Keratinocyte (primary cell): ENCODE data around the gene KRTAP3-3. TPM values are rescaled to one million over a fixed set of nuclear protein-coding genes. Genes with fewer than 3 reads are reported as not detected.

ENCODE experiments used
- DNase-seq: peaks from one replicate; pipeline ENCODE4 v3.0.0-alpha.2; 2011; ENCODE audit warnings: low read depth, missing footprints, low spot score
- FAIRE-seq: peaks from 2 replicates; lab custom pipeline; 2011; peaks lifted over from hg19 to GRCh38; lab: Jason Lieb, UNC
- H2AFZ ChIP-seq: 2 replicates; pipeline ENCODE4 v1.6.0; 2012; ENCODE audit warnings: low read length, control low read depth, inconsistent platforms; ENCODE audit not compliant: control insufficient read depth
- H3K27ac ChIP-seq: 2 replicates; pipeline ENCODE4 v1.5.1; 2011; ENCODE audit warnings: low read length; ENCODE audit not compliant: control insufficient read depth, insufficient read depth
- H3K27me3 ChIP-seq: 3 replicates; pipeline ENCODE4 v1.6.0; 2011; ENCODE audit warnings: low read length; ENCODE audit not compliant: control insufficient read depth, insufficient read depth; ENCODE audit errors: extremely low read depth
- H3K36me3 ChIP-seq, 2 experiments: 2 replicates in 1 of 2; 3 replicates in 1 of 2; pipeline ENCODE4 v1.5.1; 2011; ENCODE audit warnings: low read length in 2 of 2, mild to moderate bottlenecking in 1 of 2; ENCODE audit not compliant: control insufficient read depth in 2 of 2, insufficient read depth in 2 of 2; ENCODE audit errors: extremely low read depth in 1 of 2
- H3K4me1 ChIP-seq: 3 replicates; pipeline ENCODE4 v1.5.1; 2011; ENCODE audit warnings: low read length; ENCODE audit not compliant: control insufficient read depth, insufficient read depth; ENCODE audit errors: extremely low read depth
- H3K4me2 ChIP-seq: 3 replicates; pipeline ENCODE4 v1.6.0; 2011; ENCODE audit warnings: low read depth, low read length; ENCODE audit not compliant: control insufficient read depth, insufficient read depth; ENCODE audit errors: extremely low read depth
- H3K4me3 ChIP-seq, 3 experiments: fragments of 200-600 bp in 1 of 3; sonication (generic) in 1 of 3; 2 replicates in 2 of 3; 3 replicates in 1 of 3; pipeline ENCODE4 v1.5.1; 2011 to 2016; ENCODE audit warnings: low read length in 3 of 3, mild to moderate bottlenecking in 3 of 3, control low read depth in 2 of 3, inconsistent platforms in 1 of 3, low read depth in 1 of 3, mixed read lengths in 1 of 3, mixed run types in 1 of 3, moderate library complexity in 1 of 3; ENCODE audit not compliant: control insufficient read depth in 2 of 3, insufficient read depth in 2 of 3; ENCODE audit errors: extremely low read depth in 1 of 3
- H3K79me2 ChIP-seq: 2 replicates; pipeline ENCODE4 v1.6.0; 2012; ENCODE audit warnings: low read length; ENCODE audit not compliant: control insufficient read depth, insufficient read depth
- H3K9ac ChIP-seq: 3 replicates; pipeline ENCODE4 v1.6.0; 2011; ENCODE audit warnings: low read length; ENCODE audit not compliant: control insufficient read depth, insufficient read depth; ENCODE audit errors: extremely low read depth
- H3K9me1 ChIP-seq: 3 replicates; pipeline ENCODE4 v1.6.0; 2011; ENCODE audit warnings: low read length; ENCODE audit not compliant: control insufficient read depth, insufficient read depth; ENCODE audit errors: extremely low read depth
- H3K9me3 ChIP-seq: 2 replicates; pipeline ENCODE4 v1.5.1; 2012; ENCODE audit warnings: low read depth, low read length; ENCODE audit not compliant: control insufficient read depth
- H4K20me1 ChIP-seq: 3 replicates; pipeline ENCODE4 v1.6.0; 2011; ENCODE audit warnings: low read length; ENCODE audit not compliant: control insufficient read depth, insufficient read depth; ENCODE audit errors: extremely low read depth
- EZH2 ChIP-seq: IDR thresholded peaks from one replicate; pipeline ENCODE4 v1.6.1; 2012; ENCODE audit warnings: inconsistent platforms, mild to moderate bottlenecking, low read length, moderate library complexity
- dilution Hi-C: fragments of 300-500 bp; cut with MboI; formaldehyde crosslinking; loops from one replicate; pipeline ENCODE4 v1.7.0; 2020; ENCODE audit warnings: low sequenced_read_pairs; ENCODE audit not compliant: extremely low pct_ligation_motif_present
- polyA plus RNA-seq, 5 experiments: library from polyadenylated mRNA; depleted of rRNA in 3 of 5; stranded (reverse) in 3 of 5; stranded (forward) in 1 of 5; unstranded in 1 of 5; fragments of >200 nt; gene quantifications; 1 replicate in 1 of 5; 2 replicates in 3 of 5; 3 replicates in 1 of 5; pipeline versions ENCODE4 v1.2.1 to v1.2.3, GENCODE V29; 2011 to 2012; ENCODE audit warnings: missing spikeins in 2 of 5, low read depth in 1 of 5, low replicate concordance in 1 of 5
- TF ChIP-seq, protein P1 (sequence below), 3 experiments: IDR thresholded peaks in 1 of 3; conservative IDR thresholded peaks in 1 of 3; optimal IDR thresholded peaks in 1 of 3; 2 replicates in 2 of 3; 3 replicates in 1 of 3; pipeline versions ENCODE3 to v1.5.1; 2011; ENCODE audit warnings: low read length in 3 of 3, mild to moderate bottlenecking in 3 of 3, moderate library complexity in 2 of 3, control low read depth in 1 of 3, inconsistent platforms in 1 of 3; ENCODE audit not compliant: insufficient read depth in 2 of 3; ENCODE audit errors: extremely low read depth in 1 of 3

KRTAP3-3 gene
- polyA plus RNA-seq, 1 donor (not counting 4 experiments of a cell fraction or from before 2014, with no cell fraction given): not detected

DNA sequence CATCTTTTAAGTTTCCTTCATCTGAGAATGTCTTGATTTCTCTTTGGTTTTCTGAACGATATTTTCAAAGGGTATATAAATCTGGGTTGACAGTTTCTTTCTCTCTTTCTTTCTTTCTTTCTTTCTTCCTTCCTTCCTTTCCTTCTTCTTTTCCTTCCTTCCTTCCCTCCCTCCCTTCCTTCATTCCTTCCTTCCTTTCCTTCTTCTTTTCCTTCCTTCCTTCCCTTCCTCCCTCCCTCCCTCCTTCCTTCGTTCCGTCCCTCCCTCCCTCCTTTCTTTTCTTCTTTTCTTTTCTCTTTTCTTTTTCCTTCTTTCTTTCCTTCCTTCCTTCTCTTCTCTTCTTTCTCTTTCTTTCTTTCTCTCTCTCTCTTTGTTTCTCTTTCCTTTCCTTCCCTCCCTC is 19.6 kb downstream of the KRTAP3-3 start:
- Histone ChIP-seq H3K9me3 (no peaks in the 10 kb centered on the region), H3K79me2 (no peaks in the 10 kb centered on the region), H3K4me2 (no peak overlapping the region), H2AFZ (no peak overlapping the region), H4K20me1 (no peaks in the 10 kb centered on the region), H3K9ac (no peak overlapping the region), H3K4me1 (peaks cover 4% of the 10 kb centered on the region), H3K36me3 (no peaks in the 10 kb centered on the region), H3K27ac (no peak overlapping the region), H3K27me3 (no peaks in the 10 kb centered on the region), H3K9me1 (no peaks in the 10 kb centered on the region), H3K4me3 (no peak overlapping the region)
- dilution Hi-C loops: no loop called here
- TF ChIP-seq, protein P1, sequence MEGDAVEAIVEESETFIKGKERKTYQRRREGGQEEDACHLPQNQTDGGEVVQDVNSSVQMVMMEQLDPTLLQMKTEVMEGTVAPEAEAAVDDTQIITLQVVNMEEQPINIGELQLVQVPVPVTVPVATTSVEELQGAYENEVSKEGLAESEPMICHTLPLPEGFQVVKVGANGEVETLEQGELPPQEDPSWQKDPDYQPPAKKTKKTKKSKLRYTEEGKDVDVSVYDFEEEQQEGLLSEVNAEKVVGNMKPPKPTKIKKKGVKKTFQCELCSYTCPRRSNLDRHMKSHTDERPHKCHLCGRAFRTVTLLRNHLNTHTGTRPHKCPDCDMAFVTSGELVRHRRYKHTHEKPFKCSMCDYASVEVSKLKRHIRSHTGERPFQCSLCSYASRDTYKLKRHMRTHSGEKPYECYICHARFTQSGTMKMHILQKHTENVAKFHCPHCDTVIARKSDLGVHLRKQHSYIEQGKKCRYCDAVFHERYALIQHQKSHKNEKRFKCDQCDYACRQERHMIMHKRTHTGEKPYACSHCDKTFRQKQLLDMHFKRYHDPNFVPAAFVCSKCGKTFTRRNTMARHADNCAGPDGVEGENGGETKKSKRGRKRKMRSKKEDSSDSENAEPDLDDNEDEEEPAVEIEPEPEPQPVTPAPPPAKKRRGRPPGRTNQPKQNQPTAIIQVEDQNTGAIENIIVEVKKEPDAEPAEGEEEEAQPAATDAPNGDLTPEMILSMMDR (optimal IDR thresholded peaks at IDR 0.05 in 1 of 3, IDR thresholded peaks at IDR 0.05 in 1 of 3, conservative IDR thresholded peaks at IDR 0.05 in 1 of 3; ENCODE audit: extremely low read depth in 1 of 3, insufficient read depth in 2 of 3, low read length in 3 of 3): no peak
- no peak for TF ChIP-seq EZH2
- no peak for FAIRE-seq
- DNase-seq: no peak

DNA sequence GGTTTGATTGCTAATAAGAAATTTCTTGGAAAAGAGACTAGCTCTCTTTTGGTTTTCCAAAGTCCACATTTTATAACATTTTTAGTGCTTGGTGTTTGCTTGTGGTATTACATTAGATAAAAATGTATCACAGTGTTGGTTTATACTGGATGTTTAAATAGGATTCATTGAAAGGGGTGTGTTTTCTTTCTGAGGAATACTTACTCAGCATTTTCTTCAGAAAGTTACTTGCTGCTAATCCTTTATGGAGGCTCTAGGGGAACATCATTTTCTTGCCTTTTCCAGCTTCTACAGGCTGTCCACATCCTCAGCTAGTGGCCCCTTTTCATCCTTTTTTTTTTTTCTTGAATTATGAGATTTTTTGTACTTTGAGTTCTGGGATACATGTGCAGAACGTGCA is 26.4 kb downstream of the KRTAP3-3 start:
- H3K9me1 ChIP-seq: no peaks in the 10 kb centered on the region
- no peak overlapping the region for H2AFZ ChIP-seq
- FAIRE-seq (no peak), DNase-seq (no peak)
- dilution Hi-C loops: no loop called here
- no peaks in the 10 kb centered on the region for H3K79me2 ChIP-seq
- no peaks in the 10 kb centered on the region for H4K20me1 ChIP-seq
- H3K36me3 ChIP-seq: no peaks in the 10 kb centered on the region
- no peak for TF ChIP-seq EZH2
- TF ChIP-seq, protein P1 (optimal IDR thresholded peaks at IDR 0.05 in 1 of 3, IDR thresholded peaks at IDR 0.05 in 1 of 3, conservative IDR thresholded peaks at IDR 0.05 in 1 of 3; ENCODE audit: extremely low read depth in 1 of 3, insufficient read depth in 2 of 3, low read length in 3 of 3): no peak
- H3K9me3 ChIP-seq: no peaks in the 10 kb centered on the region
- no peaks in the 10 kb centered on the region for H3K27me3 ChIP-seq
- H3K4me2 ChIP-seq: no peak overlapping the region
- H3K4me3 ChIP-seq: no peak overlapping the region
- no peak overlapping the region for H3K27ac ChIP-seq
- H3K4me1 ChIP-seq: no peaks in the 10 kb centered on the region
- no peak overlapping the region for H3K9ac ChIP-seq
